Esophagus squamous epithelium (tissue), 5 donors: ENCODE measurements around the gene DAGLB. TPM values are rescaled to one million over a fixed set of nuclear protein-coding genes. Genes with fewer than 3 reads are reported as not detected.
"Not testable (repeated sequence)": the region's sequence is repeated elsewhere in the genome, so short reads cannot be mapped to it uniquely, and the experiment has no call there.

Source experiments
- DNase-seq: peaks from one replicate; lab custom pipeline; 2025; lab: John Stamatoyannopoulos, UW
- H3K27ac ChIP-seq, 4 donors: fragments of 200-600 bp; sonication (generic); one replicate each; pipeline ENCODE4 v1.5.1; 2016 to 2019; ENCODE audit warnings: mild to moderate bottlenecking in 1 of 4
- H3K27me3 ChIP-seq, 4 donors: fragments of 200-600 bp; sonication (generic); 1 replicate in 3 of 4; 2 replicates in 1 of 4; pipeline versions ENCODE4 v1.5.1 to v1.6.0; 2017 to 2021; ENCODE audit warnings: antibody characterized with exemption in 1 of 4
- H3K36me3 ChIP-seq, 3 donors: fragments of 200-600 bp; sonication (generic); one replicate each; pipeline ENCODE4 v1.5.1; 2016 to 2019
- H3K4me1 ChIP-seq, 3 donors: fragments of 200-600 bp; sonication (generic); one replicate each; pipeline ENCODE4 v1.5.1; 2017 to 2019
- H3K4me3 ChIP-seq, 4 donors: fragments of 200-600 bp; sonication (generic); 1 replicate in 3 of 4; 2 replicates in 1 of 4; pipeline ENCODE4 v1.5.1; 2016 to 2019; ENCODE audit warnings: mild to moderate bottlenecking in 2 of 4, moderate library complexity in 1 of 4
- H3K9me3 ChIP-seq, 3 donors: fragments of 200-600 bp; sonication (generic); one replicate each; pipeline ENCODE4 v1.5.1; 2016 to 2019
- POLR2A ChIP-seq, 4 donors: fragments of 450-650 bp; IDR thresholded peaks; one replicate each; pipeline ENCODE4 v1.6.1; 2017; ENCODE audit warnings: antibody characterized with exemption in 4 of 4, mild to moderate bottlenecking in 4 of 4, moderate library complexity in 3 of 4
- WGBS, 2 donors: methylation state at CpG; one replicate each; pipeline ENCODE4 v1.1.5; 2018; 5-methylcytosine and 5-hydroxymethylcytosine counted together
- intact Hi-C: fragments of 100-400 bp; cut with DNase I; formaldehyde crosslinking; loops from one replicate; pipeline ENCODE4 v1.15.0; 2022
- total RNA-seq, 4 donors: library from RNA; depleted of rRNA; stranded (reverse); fragments of >200 nt; gene quantifications; one replicate each; pipeline ENCODE4 v1.1.0, GENCODE V29; 2016
- TF ChIP-seq, protein P1 (sequence below), 6 experiments: fragments of 450-650 bp in 4 of 6; fragments of 200-600 bp in 2 of 6; sonication (generic) in 2 of 6; IDR thresholded peaks; one replicate each; pipeline ENCODE4 v1.5.1; 2016 to 2019; ENCODE audit warnings: antibody characterized with exemption in 6 of 6, mild to moderate bottlenecking in 4 of 6, moderate library complexity in 4 of 6
- donor health status: DM: yes; HTN: yes; CAD: no.

DAGLB gene
- total RNA-seq, 4 donors from 2014 or later = 7.1 to 12.4 (median 10.6) TPM

DNA sequence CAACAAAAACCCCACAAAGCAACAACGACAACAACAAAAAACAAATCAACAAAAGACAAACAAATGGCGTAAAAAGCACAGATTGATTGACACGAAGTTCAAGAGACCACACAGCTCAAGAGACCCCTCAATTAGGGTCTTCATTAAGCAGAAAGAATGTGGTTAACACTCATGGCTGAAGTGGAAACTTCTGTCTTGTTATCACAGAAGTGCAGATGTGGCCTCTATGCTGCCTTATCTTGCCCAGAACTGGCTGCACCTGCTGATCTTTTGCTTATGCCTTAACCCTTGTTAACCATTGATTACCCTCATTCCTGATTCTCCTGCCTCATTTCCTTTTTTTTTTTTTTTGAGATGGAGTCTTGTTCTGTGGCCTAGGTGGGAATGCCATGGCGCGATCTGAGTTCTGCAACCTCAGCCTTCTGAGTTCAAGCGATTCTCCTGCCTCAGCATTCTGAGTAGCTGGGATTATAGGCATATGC lies 3.5 kb upstream of the DAGLB start:
- Histone ChIP-seq H3K4me3 (no peak overlapping the region), H3K4me1 (peaks cover 4 to 21% (median 8%) of the 10 kb centered on the region in 3 donors), H3K9me3 (no peaks in the 10 kb centered on the region), H3K27ac (no peak overlapping the region), H3K27me3 (no peaks in the 10 kb centered on the region), H3K36me3 (no peaks in the 10 kb centered on the region)
- TF ChIP-seq POLR2A (IDR thresholded peaks at IDR 0.05) = no peak
- TF ChIP-seq, protein P1, sequence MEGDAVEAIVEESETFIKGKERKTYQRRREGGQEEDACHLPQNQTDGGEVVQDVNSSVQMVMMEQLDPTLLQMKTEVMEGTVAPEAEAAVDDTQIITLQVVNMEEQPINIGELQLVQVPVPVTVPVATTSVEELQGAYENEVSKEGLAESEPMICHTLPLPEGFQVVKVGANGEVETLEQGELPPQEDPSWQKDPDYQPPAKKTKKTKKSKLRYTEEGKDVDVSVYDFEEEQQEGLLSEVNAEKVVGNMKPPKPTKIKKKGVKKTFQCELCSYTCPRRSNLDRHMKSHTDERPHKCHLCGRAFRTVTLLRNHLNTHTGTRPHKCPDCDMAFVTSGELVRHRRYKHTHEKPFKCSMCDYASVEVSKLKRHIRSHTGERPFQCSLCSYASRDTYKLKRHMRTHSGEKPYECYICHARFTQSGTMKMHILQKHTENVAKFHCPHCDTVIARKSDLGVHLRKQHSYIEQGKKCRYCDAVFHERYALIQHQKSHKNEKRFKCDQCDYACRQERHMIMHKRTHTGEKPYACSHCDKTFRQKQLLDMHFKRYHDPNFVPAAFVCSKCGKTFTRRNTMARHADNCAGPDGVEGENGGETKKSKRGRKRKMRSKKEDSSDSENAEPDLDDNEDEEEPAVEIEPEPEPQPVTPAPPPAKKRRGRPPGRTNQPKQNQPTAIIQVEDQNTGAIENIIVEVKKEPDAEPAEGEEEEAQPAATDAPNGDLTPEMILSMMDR (IDR thresholded peaks at IDR 0.05) = no peak
- DNase-seq = no peak
- 86 to 89% methylated on average over 6 of the region's 6 CpGs for WGBS, 2 donors
- intact Hi-C loops = no loop called here

DNA sequence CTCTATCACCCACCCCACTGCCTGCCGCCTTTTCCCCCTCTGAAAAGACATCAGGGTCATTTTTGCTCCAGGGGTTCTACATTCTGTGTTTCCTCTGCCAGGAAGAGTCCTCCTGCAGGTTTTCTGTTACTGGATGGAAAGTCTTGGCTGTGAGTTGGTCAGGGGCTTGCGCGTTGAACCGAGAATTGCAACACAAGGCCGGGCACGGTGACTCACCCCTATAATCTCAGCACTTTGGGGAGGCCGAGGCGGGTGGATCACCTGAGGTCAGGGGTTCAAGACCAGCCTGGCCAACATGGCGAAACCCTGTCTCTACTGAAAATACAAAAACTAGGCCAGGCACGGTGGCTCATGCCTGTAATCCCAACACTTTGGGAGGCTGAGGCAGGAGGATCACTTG lies 2.8 kb upstream of the DAGLB start:
- H3K9me3 ChIP-seq, H3K4me3 ChIP-seq, intact Hi-C loops, DNase-seq, H3K36me3 ChIP-seq, H3K27ac ChIP-seq, H3K27me3 ChIP-seq: not testable (repeated sequence)
- WGBS, 2 donors = 27% methylated on average over 3 of the region's 10 CpGs; no CpG with 5 or more reads in 1 of the 2 donors
- H3K4me1 ChIP-seq = peaks cover 4 to 21% (median 9%) of the 10 kb centered on the region in 3 donors

DNA sequence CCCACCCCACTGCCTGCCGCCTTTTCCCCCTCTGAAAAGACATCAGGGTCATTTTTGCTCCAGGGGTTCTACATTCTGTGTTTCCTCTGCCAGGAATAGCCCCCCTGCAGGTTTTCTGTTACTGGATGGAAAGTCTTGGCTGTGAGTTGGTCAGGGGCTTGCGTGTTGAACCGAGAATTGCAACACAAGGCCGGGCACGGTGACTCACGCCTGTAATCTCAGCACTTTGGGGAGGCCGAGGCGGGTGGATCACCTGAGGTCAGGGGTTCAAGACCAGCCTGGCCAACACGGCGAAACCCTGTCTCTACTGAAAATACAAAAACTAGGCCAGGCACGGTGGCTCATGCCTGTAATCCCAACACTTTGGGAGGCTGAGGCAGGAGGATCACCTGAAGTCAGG lies 2.1 kb upstream of the DAGLB start:
- H3K36me3 ChIP-seq = peaks cover 5 to 12% (median 7%) of the 10 kb centered on the region in 3 donors
- H3K4me3 ChIP-seq, H3K9me3 ChIP-seq, H3K27me3 ChIP-seq, DNase-seq, intact Hi-C loops, H3K27ac ChIP-seq: not testable (repeated sequence)
- H3K4me1 ChIP-seq = peaks cover 4 to 28% (median 9%) of the 10 kb centered on the region in 3 donors
- WGBS, 2 donors = 80% methylated on average over 4 of the region's 11 CpGs; no CpG with 5 or more reads in 1 of the 2 donors

DNA sequence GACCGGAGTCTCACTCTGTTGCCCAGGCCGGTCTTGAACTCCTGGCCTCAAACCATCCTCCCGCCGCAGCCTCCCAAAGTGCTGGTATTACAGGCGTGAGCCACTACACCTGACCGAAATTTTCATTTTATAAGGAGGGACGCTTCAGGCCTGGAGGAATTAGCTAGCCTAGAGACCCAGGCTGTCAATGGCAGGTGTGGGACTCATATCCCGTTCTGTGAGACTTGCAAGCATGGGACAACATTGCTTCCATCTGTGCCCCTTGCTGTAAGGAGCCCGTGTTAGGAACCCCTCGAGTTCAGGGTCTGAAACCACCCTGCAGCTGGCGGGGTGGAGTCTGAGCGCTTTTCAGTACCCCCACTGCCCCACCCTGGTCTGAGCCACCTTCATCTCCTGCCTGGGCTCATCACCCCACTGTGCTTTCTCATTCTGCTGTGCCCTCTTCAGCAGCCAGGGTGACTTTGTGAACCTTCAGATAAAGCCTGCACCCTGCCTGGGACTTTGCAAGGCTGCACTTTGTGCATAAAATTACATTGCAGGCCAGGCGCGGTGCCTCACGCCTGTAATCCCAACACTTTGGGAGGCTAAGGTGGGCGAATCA lies 1.3 kb upstream of the DAGLB start:
- intact Hi-C loops = no loop called here
- no peaks in the 10 kb centered on the region for H3K9me3 ChIP-seq
- no peaks in the 10 kb centered on the region for H3K27me3 ChIP-seq
- H3K4me1 ChIP-seq = peaks cover 4 to 34% (median 9%) of the 10 kb centered on the region in 3 donors
- no peak for DNase-seq
- H3K4me3 ChIP-seq = peak overlapping the region in 1 of 4 donors; percentile 73
- TF ChIP-seq, protein P1 (IDR thresholded peaks at IDR 0.05) = no peak
- no peak for TF ChIP-seq POLR2A (IDR thresholded peaks at IDR 0.05)
- 86 to 90% methylated on average over 11 to 16 of the region's 16 CpGs for WGBS, 2 donors
- peak overlapping the region; percentile 90 to 96 (median 92) for H3K27ac ChIP-seq
- peaks cover 7 to 20% (median 8%) of the 10 kb centered on the region in 3 donors for H3K36me3 ChIP-seq

DNA sequence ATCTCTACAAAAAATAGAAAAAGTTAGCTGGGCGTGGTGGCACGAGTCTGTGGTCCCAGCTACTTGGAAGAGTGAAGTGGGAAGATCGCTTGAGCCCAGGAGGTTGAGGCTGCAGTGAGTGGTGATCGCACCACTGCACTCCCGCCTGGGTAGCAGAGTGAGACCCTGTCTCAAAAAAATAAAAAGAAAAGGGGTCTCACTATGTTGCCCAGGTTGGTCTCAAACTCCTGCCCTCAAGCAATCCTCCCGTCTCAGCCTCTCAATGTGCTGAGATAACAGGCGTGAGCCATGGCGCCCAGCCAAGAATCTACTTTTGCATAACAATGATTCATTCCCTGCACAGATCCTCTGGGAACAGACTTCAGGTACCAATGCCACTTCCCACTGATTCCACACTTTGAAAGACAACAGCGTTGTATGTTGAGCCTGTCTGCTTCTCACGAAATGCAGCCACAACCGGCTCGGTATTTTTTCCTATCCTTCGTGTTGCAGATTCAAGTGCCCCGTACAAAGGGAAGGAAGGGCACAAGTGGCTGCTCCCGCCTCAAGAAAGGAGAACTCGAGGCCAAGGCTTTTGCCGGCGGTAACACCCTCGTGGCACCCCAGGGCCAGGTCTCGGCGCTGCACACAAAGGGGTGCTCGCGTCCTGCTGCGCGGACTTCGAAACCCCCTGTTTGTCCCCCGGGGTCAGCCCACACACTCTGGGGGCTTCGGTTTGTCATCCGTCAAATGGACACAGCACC lies 745 bp downstream of the DAGLB start:
- Histone ChIP-seq H3K4me1 (peaks cover 4 to 43% (median 9%) of the 10 kb centered on the region in 3 donors), H3K9me3 (no peaks in the 10 kb centered on the region), H3K4me3 (peak overlapping the region; percentile 73 to 88 (median 74)), H3K27me3 (no peaks in the 10 kb centered on the region), H3K36me3 (peaks cover 8 to 38% (median 14%) of the 10 kb centered on the region in 3 donors), H3K27ac (peak overlapping the region; percentile 90 to 96 (median 92))
- DNase-seq = no peak
- intact Hi-C loops = no loop called here
- WGBS, 2 donors = 19 to 34% methylated on average over 7 to 15 of the region's 29 CpGs
- TF ChIP-seq POLR2A (IDR thresholded peaks at IDR 0.05) = no peak
- TF ChIP-seq, protein P1 (IDR thresholded peaks at IDR 0.05) = no peak
